H9 (cell line): ENCODE results near the gene PRKAG2. TPM values are rescaled to one million over a fixed set of nuclear protein-coding genes. Genes with fewer than 3 reads are reported as not detected.

Experiments used
- DNase-seq: peaks from one replicate; pipeline ENCODE4 v3.0.0-alpha.2; 2017
- H2AFZ ChIP-seq: one replicate; pipeline ENCODE4 v1.6.1; 2013; ENCODE audit warnings: mild to moderate bottlenecking, low read length, control low read depth, moderate library complexity
- H2AK5ac ChIP-seq: 2 replicates; pipeline ENCODE4 v1.6.1; 2013; ENCODE audit warnings: low read length, control low read depth, mixed read lengths; ENCODE audit not compliant: insufficient read length
- H2BK120ac ChIP-seq: one replicate; pipeline ENCODE4 v1.6.1; 2013; ENCODE audit warnings: low read depth, mild to moderate bottlenecking, low read length, control low read depth, inconsistent platforms; ENCODE audit not compliant: poor library complexity, severe bottlenecking
- H2BK12ac ChIP-seq: 2 replicates; pipeline ENCODE4 v1.6.1; 2013; ENCODE audit warnings: low read length, control low read depth, mixed read lengths, low read depth; ENCODE audit not compliant: insufficient read length
- H2BK15ac ChIP-seq: 2 replicates; pipeline ENCODE4 v1.6.1; 2013; ENCODE audit warnings: low read depth, low read length, control low read depth
- H2BK20ac ChIP-seq: one replicate; pipeline ENCODE4 v1.6.1; 2013; ENCODE audit warnings: low read depth, mild to moderate bottlenecking, low read length, control low read depth, inconsistent platforms; ENCODE audit not compliant: poor library complexity, severe bottlenecking
- H2BK5ac ChIP-seq: 2 replicates; pipeline ENCODE4 v1.6.1; 2013; ENCODE audit warnings: low read length, control low read depth, mixed read lengths; ENCODE audit not compliant: insufficient read length
- H3K14ac ChIP-seq: 2 replicates; pipeline ENCODE4 v1.6.1; 2013; ENCODE audit warnings: low read length, control low read depth; ENCODE audit not compliant: insufficient read depth
- H3K18ac ChIP-seq: 2 replicates; pipeline ENCODE4 v1.6.1; 2013; ENCODE audit warnings: low read depth, mild to moderate bottlenecking, mixed read lengths, low read length, control low read depth; ENCODE audit not compliant: insufficient read length
- H3K23ac ChIP-seq: 2 replicates; pipeline ENCODE4 v1.6.1; 2013; ENCODE audit warnings: low read length, control low read depth, mixed read lengths, low read depth; ENCODE audit not compliant: insufficient read length
- H3K23me2 ChIP-seq: 2 replicates; pipeline ENCODE4 v1.6.1; 2013; ENCODE audit warnings: low read depth, mild to moderate bottlenecking, mixed read lengths, low read length, control low read depth; ENCODE audit not compliant: insufficient read length, poor library complexity, severe bottlenecking
- H3K27ac ChIP-seq: 2 replicates; pipeline ENCODE4 v1.5.1; 2013; ENCODE audit warnings: low read length, control low read depth, mixed read lengths, low read depth; ENCODE audit not compliant: insufficient read length
- H3K27me3 ChIP-seq: 2 replicates; pipeline ENCODE4 v1.6.1; 2013; ENCODE audit warnings: low read length, control low read depth, inconsistent platforms; ENCODE audit not compliant: insufficient read depth
- H3K4ac ChIP-seq: 2 replicates; pipeline ENCODE4 v1.6.1; 2013; ENCODE audit warnings: low read depth, mild to moderate bottlenecking, control low read depth, inconsistent platforms, low read length, moderate library complexity
- H3K4me1 ChIP-seq: 2 replicates; pipeline ENCODE4 v1.6.1; 2013; ENCODE audit warnings: low read length, control low read depth, inconsistent platforms; ENCODE audit not compliant: insufficient read depth
- H3K4me2 ChIP-seq: 2 replicates; pipeline ENCODE4 v1.6.1; 2013; ENCODE audit warnings: low read length, control low read depth, mixed read lengths; ENCODE audit not compliant: insufficient read length, insufficient read depth
- H3K56ac ChIP-seq: 2 replicates; pipeline ENCODE4 v1.6.1; 2013; ENCODE audit warnings: low read depth, mild to moderate bottlenecking, mixed read lengths, low read length, control low read depth; ENCODE audit not compliant: insufficient read length
- H3K79me1 ChIP-seq: 2 replicates; pipeline ENCODE4 v1.6.1; 2013; ENCODE audit warnings: low read depth, mild to moderate bottlenecking, moderate library complexity, low read length, control low read depth, inconsistent platforms; ENCODE audit not compliant: insufficient read depth, poor library complexity, severe bottlenecking
- H3K79me2 ChIP-seq: 2 replicates; pipeline ENCODE4 v1.6.1; 2013; ENCODE audit warnings: low read length, control low read depth, inconsistent platforms; ENCODE audit not compliant: insufficient read depth
- H3K9ac ChIP-seq: 2 replicates; pipeline ENCODE4 v1.6.1; 2013; ENCODE audit warnings: low read length, control low read depth, mixed read lengths; ENCODE audit not compliant: insufficient read length; ENCODE audit errors: extremely low read depth
- H3K9me3 ChIP-seq: one replicate; pipeline ENCODE4 v1.6.1; 2013; ENCODE audit warnings: low read depth, low read length, inconsistent platforms; ENCODE audit not compliant: control insufficient read depth
- H3T11ph ChIP-seq: one replicate; pipeline ENCODE4 v1.6.1; 2013; ENCODE audit warnings: mild to moderate bottlenecking, low read length, control low read depth, inconsistent platforms
- H4K20me1 ChIP-seq: one replicate; pipeline ENCODE4 v1.6.1; 2013; ENCODE audit not compliant: control insufficient read depth, insufficient read length, insufficient read depth
- H4K5ac ChIP-seq: 2 replicates; pipeline ENCODE4 v1.6.1; 2013; ENCODE audit warnings: low read depth, mild to moderate bottlenecking, mixed read lengths, low read length, control low read depth; ENCODE audit not compliant: insufficient read length
- H4K8ac ChIP-seq: replicated peaks from 2 replicates; pipeline ENCODE4 v1.6.1; 2013; ENCODE audit warnings: low read length, control low read depth, mixed read lengths, low read depth; ENCODE audit not compliant: insufficient read length
- H4K91ac ChIP-seq: 2 replicates; pipeline ENCODE4 v1.6.1; 2013; ENCODE audit warnings: low read depth, mild to moderate bottlenecking, moderate library complexity, mixed read lengths, low read length, control low read depth; ENCODE audit not compliant: insufficient read length
- H3K27ac Mint-ChIP-seq, 3 experiments: 2 replicates in 2 of 3; 3 replicates in 1 of 3; pipeline ENCODE4 v1.8.0; 2020 to 2021; ENCODE audit warnings: mixed read lengths in 3 of 3, mild to moderate bottlenecking in 1 of 3, moderate library complexity in 1 of 3
- H3K27me3 Mint-ChIP-seq: 2 replicates; pipeline ENCODE4 v1.8.0; 2021; ENCODE audit warnings: low read depth, mild to moderate bottlenecking, moderate library complexity, mixed read lengths
- H3K36me3 Mint-ChIP-seq, 3 experiments: 2 replicates in 2 of 3; 3 replicates in 1 of 3; pipeline ENCODE4 v1.8.0; 2020 to 2021; ENCODE audit warnings: low read depth in 3 of 3, mixed read lengths in 3 of 3; ENCODE audit not compliant: insufficient read depth in 1 of 3
- H3K4me1 Mint-ChIP-seq, 2 experiments: 2 replicates each; pipeline ENCODE4 v1.8.0; 2020; ENCODE audit warnings: mixed read lengths in 2 of 2
- H3K4me3 Mint-ChIP-seq, 2 experiments: 2 replicates in 1 of 2; 3 replicates in 1 of 2; pipeline ENCODE4 v1.8.0; 2020 to 2021; ENCODE audit warnings: mild to moderate bottlenecking in 2 of 2, mixed read lengths in 2 of 2, moderate library complexity in 1 of 2
- H3K9me3 Mint-ChIP-seq, 2 experiments: 2 replicates in 1 of 2; 3 replicates in 1 of 2; pipeline ENCODE4 v1.8.0; 2020; ENCODE audit warnings: mild to moderate bottlenecking in 2 of 2, mixed read lengths in 2 of 2, moderate library complexity in 1 of 2
- WGBS: extraction: QIAGEN DNeasy Blood & Tissue Kit; methylation state at CpG from one replicate; pipeline ENCODE4 v1.1.7; 2013; ENCODE audit warnings: missing lambda C conversion rate, low lambda C conversion rate, mixed read lengths; ENCODE audit not compliant: insufficient read length; ENCODE audit errors: extremely low coverage; 5-methylcytosine and 5-hydroxymethylcytosine counted together
- total RNA-seq: library from RNA; stranded (reverse); gene quantifications from 2 replicates; pipeline ENCODE4 v1.2.1, GENCODE V29; 2021
- TF ChIP-seq, protein P1 (sequence below): fragments of 200-600 bp; sonication (generic); conservative IDR thresholded peaks from 3 replicates; pipeline ENCODE4 v1.8.0; 2021; ENCODE audit warnings: antibody characterized with exemption, mild to moderate bottlenecking

PRKAG2 gene
- total RNA-seq, 1 experiment from 2014 or later = 11.8 TPM

DNA sequence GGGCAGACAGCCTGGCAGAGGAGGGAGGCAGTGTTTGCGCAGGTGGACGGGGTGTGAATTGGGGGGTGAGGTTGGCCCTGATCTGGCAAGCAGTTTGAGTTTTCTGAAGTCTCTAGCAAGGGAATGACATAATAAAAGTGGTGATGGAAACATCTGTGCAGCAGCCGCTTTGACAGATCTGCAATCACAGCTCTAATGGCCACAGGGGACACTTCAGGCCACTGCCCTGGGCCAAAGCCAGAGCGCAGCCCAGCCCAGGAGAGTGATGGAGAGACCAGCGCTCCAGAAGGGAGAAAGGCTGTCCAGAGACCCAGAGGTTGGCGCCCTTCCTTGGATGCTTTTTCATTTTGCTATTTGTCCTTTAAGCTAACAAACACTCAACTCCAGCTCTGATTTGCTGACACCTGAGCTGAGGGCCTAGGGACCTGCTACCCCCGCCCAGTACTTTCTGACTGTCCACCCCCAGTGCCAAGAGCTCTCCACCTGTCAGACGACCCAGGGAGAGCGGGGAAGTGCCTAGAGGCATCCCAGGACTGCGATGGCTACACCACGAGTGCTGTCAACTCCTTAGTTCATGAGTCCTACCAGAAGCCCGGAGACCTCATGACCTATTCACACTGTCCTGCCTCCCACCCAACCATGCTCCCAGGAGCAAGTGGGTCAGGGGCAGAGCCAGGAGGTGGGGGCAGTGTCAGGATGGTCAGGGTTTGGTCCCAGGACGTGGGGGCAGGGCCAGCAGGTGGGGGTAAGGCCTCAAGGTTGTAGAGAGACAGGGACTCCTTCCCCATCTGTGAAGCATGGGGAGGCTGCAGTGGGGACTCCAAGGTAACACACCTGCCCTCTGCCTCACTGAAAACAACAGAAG is 112.6 kb downstream of the PRKAG2 start:
- no peaks in the 10 kb centered on the region for H4K20me1 ChIP-seq
- H3K23me2 ChIP-seq = no peaks in the 10 kb centered on the region
- H3K23ac ChIP-seq = no peak overlapping the region
- H3K27me3 ChIP-seq = no peaks in the 10 kb centered on the region; the same call in 1 of the 2 replicates
- H2BK120ac ChIP-seq = no peak overlapping the region
- Mint-ChIP-seq H3K36me3 (no peaks in the 10 kb centered on the region), H3K4me1 (peaks cover 6 to 19% of the 10 kb centered on the region in 2 experiments), H3K27ac (peak overlapping the region in 1 of 3 experiments; percentile 10; a peak in 1 of 7 replicates), H3K27me3 (peaks cover 25% of the 10 kb centered on the region), H3K4me3 (no peak overlapping the region), H3K9me3 (no peaks in the 10 kb centered on the region; a peak in 1 of 5 replicates)
- no peak overlapping the region for H2BK12ac ChIP-seq
- H2BK20ac ChIP-seq = no peak overlapping the region
- H4K5ac ChIP-seq = no peak overlapping the region
- H3K27ac ChIP-seq = no peak overlapping the region
- H2BK5ac ChIP-seq = no peak overlapping the region
- H3K56ac ChIP-seq = no peak overlapping the region
- no peak overlapping the region for H3K18ac ChIP-seq
- no peak overlapping the region for H2AK5ac ChIP-seq
- no peak overlapping the region for H3K4ac ChIP-seq
- H3K4me2 ChIP-seq = no peak overlapping the region
- H2BK15ac ChIP-seq = no peak overlapping the region
- no peak for DNase-seq
- H4K91ac ChIP-seq = no peak overlapping the region
- H4K8ac ChIP-seq = no peak overlapping the region
- TF ChIP-seq, protein P1, sequence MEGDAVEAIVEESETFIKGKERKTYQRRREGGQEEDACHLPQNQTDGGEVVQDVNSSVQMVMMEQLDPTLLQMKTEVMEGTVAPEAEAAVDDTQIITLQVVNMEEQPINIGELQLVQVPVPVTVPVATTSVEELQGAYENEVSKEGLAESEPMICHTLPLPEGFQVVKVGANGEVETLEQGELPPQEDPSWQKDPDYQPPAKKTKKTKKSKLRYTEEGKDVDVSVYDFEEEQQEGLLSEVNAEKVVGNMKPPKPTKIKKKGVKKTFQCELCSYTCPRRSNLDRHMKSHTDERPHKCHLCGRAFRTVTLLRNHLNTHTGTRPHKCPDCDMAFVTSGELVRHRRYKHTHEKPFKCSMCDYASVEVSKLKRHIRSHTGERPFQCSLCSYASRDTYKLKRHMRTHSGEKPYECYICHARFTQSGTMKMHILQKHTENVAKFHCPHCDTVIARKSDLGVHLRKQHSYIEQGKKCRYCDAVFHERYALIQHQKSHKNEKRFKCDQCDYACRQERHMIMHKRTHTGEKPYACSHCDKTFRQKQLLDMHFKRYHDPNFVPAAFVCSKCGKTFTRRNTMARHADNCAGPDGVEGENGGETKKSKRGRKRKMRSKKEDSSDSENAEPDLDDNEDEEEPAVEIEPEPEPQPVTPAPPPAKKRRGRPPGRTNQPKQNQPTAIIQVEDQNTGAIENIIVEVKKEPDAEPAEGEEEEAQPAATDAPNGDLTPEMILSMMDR = no peak
- no peak overlapping the region for H2AFZ ChIP-seq
- no peaks in the 10 kb centered on the region for H3K4me1 ChIP-seq
- H3K79me1 ChIP-seq = no peaks in the 10 kb centered on the region
- no CpG with 5 or more reads among the region's 13 CpGs for WGBS
- no peak overlapping the region for H3T11ph ChIP-seq
- H3K14ac ChIP-seq = no peak overlapping the region
- no peaks in the 10 kb centered on the region for H3K9me3 ChIP-seq
- no peaks in the 10 kb centered on the region for H3K79me2 ChIP-seq
- H3K9ac ChIP-seq = no peak overlapping the region
